HCT116 (cell line): ENCODE data around the gene RBM19.

Experiments used
- CTCF ChIP-seq, 3 experiments: fragments of 200-600 bp in 1 of 3; sonication (generic) in 1 of 3; IDR thresholded peaks in 2 of 3; conservative IDR thresholded peaks in 1 of 3; 2 replicates each; pipeline ENCODE4 v1.5.1; 2012 to 2017; ENCODE audit warnings: low read depth in 2 of 3, low read length in 2 of 3, antibody characterized with exemption in 1 of 3, borderline replicate concordance in 1 of 3, control low read depth in 1 of 3, mild to moderate bottlenecking in 1 of 3, mixed read lengths in 1 of 3, mixed run types in 1 of 3, moderate library complexity in 1 of 3; ENCODE audit not compliant: insufficient read depth in 1 of 3
- ELF1 ChIP-seq: IDR thresholded peaks from 2 replicates; pipeline ENCODE4 v1.6.1; 2012; ENCODE audit warnings: low read depth, borderline replicate concordance
- EZH2 ChIP-seq: fragments of 200-600 bp; sonication (generic); IDR thresholded peaks from 2 replicates; pipeline ENCODE4 v1.6.1; 2017; ENCODE audit warnings: antibody characterized with exemption, mixed run types
- MAX ChIP-seq: IDR thresholded peaks from 2 replicates; pipeline ENCODE4 v1.6.1; 2012
- POLR2A ChIP-seq: IDR thresholded peaks from 2 replicates; pipeline ENCODE4 v1.7.0; 2011; ENCODE audit warnings: borderline replicate concordance; ENCODE audit not compliant: insufficient read depth, insufficient read length; ENCODE audit errors: extremely low read depth
- POLR2AphosphoS5 ChIP-seq: IDR thresholded peaks from 2 replicates; pipeline ENCODE4 v1.6.1; 2011; ENCODE audit warnings: mild to moderate bottlenecking, low read depth, low read length, moderate library complexity
- REST ChIP-seq: IDR thresholded peaks from 2 replicates; pipeline ENCODE4 v1.6.1; 2012; ENCODE audit warnings: low read depth
- SP1 ChIP-seq: IDR thresholded peaks from 2 replicates; pipeline ENCODE4 v1.6.1; 2012; ENCODE audit warnings: low read depth
- SRF ChIP-seq: IDR thresholded peaks from 2 replicates; pipeline ENCODE4 v1.6.1; 2012; ENCODE audit warnings: low read depth

DNA sequence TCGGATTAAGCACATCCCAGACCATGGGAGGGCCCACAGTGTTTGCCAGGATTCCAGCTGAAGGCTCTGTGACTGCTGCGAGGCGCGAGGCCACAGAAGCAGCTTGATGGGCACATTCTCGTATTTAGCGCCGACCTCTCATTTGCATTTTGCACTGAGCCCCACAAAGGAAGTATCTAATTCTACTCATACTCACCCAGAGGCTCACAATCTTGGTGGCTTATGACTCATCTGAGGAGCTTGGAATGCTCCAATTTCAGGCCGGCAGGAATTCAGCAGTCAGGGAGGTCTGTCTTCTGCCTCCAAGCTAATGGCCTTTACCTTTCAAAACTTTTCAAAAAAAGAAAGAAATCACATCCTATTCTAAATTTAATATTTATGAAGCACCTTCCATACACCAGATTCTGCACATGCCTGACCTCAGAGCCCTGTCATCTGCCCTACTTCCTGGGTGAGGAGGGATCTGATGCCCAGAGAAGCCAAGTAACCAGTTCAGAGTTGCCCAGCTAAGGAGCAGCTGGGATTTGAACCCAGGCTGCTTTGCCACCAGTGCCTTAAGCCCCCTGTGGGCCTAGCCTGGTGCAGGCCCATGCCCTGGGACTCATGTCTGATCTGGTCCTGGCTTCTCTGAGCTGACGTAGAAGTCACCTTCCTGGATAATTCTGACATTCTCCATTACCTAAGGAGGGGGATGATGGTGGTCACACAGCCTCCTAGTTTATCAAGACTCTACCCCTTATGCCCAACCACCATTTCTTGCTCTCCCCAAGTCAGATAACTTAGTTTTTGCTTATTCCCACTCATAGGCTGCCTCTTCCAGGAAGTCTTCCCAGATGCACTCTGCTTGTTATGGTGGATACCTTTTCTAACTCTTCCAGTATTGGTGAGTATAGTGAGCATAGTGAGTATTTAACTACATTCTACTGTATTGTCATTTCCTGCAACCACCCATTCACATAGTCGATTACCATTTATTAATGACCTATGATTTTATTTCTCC lies 198.9 kb downstream of the RBM19 start:
- TF ChIP-seq ELF1 (no peak), REST (no peak), EZH2 (no peak), CTCF (IDR thresholded peaks at IDR 0.05 in 2 of 3, conservative IDR thresholded peaks at IDR 0.05 in 1 of 3; ENCODE audit: borderline replicate concordance in 1 of 3, insufficient read depth in 1 of 3, low read depth in 2 of 3, low read length in 2 of 3) (no peak), SP1 (no peak), POLR2AphosphoS5 (no peak), MAX (no peak), POLR2A (no peak), SRF (no peak)
